PC-9 (cell line): ENCODE results near the gene ITPKA. TPM values are rescaled to one million over a fixed set of nuclear protein-coding genes. Genes with fewer than 3 reads are reported as not detected.

ENCODE experiments used
- BruUV-seq: library from RNA; stranded (reverse); fragments of 400-500 nt; replicated peaks from 2 replicates; lab custom pipeline; 2021; lab: Mats Ljungman, UMichigan
- CTCF ChIA-PET: fragments of 300-600 bp; sonication (Branson Sonifier 250); formaldehyde crosslinking; loops from one replicate; lab custom pipeline; 2022; ENCODE audit warnings: antibody characterized with exemption; lab: Charles Lee
- POLR2A ChIA-PET: fragments of 300-600 bp; sonication (Branson Sonifier 250); formaldehyde crosslinking; loops from one replicate; lab custom pipeline; 2022; ENCODE audit warnings: antibody characterized with exemption; ENCODE audit not compliant: unreplicated experiment; lab: Charles Lee
- DNase-seq, 2 experiments: peaks; one replicate each; pipeline versions ENCODE4 v3.0.0 to v3.0.0-alpha.2; 2015 to 2022; ENCODE audit warnings: mixed read lengths in 1 of 2
- H2AFZ ChIP-seq: fragments of 200-600 bp; sonication (generic); 2 replicates; pipeline ENCODE4 v1.8.1; 2017; ENCODE audit warnings: antibody characterized with exemption
- H3F3A ChIP-seq: fragments of 200-600 bp; sonication (generic); 2 replicates; pipeline ENCODE4 v1.8.1; 2017; ENCODE audit warnings: antibody characterized with exemption, mild to moderate bottlenecking, low read depth; ENCODE audit not compliant: insufficient read depth
- H3K27ac ChIP-seq: fragments of 200-600 bp; sonication (generic); 2 replicates; pipeline ENCODE4 v1.6.1; 2016; ENCODE audit warnings: mixed run types
- H3K27me3 ChIP-seq: fragments of 200-600 bp; sonication (generic); 2 replicates; pipeline ENCODE4 v1.6.1; 2016; ENCODE audit warnings: low read depth, mixed run types; ENCODE audit not compliant: insufficient read depth
- H3K36me3 ChIP-seq: fragments of 200-600 bp; sonication (generic); 2 replicates; pipeline ENCODE4 v1.6.1; 2016; ENCODE audit warnings: low read depth, mixed run types
- H3K4me1 ChIP-seq: fragments of 200-600 bp; sonication (generic); replicated peaks from 2 replicates; pipeline ENCODE4 v1.6.1; 2016; ENCODE audit warnings: mixed run types; ENCODE audit not compliant: insufficient read depth
- H3K4me2 ChIP-seq: fragments of 200-600 bp; sonication (generic); 2 replicates; pipeline ENCODE4 v1.6.1; 2017; ENCODE audit warnings: mixed run types
- H3K4me3 ChIP-seq: fragments of 200-600 bp; sonication (generic); 2 replicates; pipeline ENCODE4 v1.6.1; 2016; ENCODE audit warnings: mixed run types
- H3K79me2 ChIP-seq: fragments of 200-600 bp; sonication (generic); 2 replicates; pipeline ENCODE4 v1.6.1; 2017; ENCODE audit warnings: low read depth, mixed run types
- H3K9me2 ChIP-seq: fragments of 200-600 bp; sonication (generic); 2 replicates; pipeline ENCODE4 v1.8.1; 2017; ENCODE audit warnings: mild to moderate bottlenecking; ENCODE audit not compliant: insufficient read depth
- H3K9me3 ChIP-seq: fragments of 200-600 bp; sonication (generic); 2 replicates; pipeline ENCODE4 v1.8.1; 2016; ENCODE audit warnings: low read depth; ENCODE audit not compliant: insufficient read depth
- H4K20me1 ChIP-seq: fragments of 200-600 bp; sonication (generic); 2 replicates; pipeline ENCODE4 v1.8.1; 2017; ENCODE audit not compliant: insufficient read depth
- CTCF ChIP-seq: fragments of 200-600 bp; sonication (generic); conservative IDR thresholded peaks from 2 replicates; pipeline ENCODE4 v1.6.1; 2017; ENCODE audit warnings: mixed run types, antibody characterized with exemption, mild to moderate bottlenecking, moderate library complexity
- EZH2 ChIP-seq: fragments of 200-600 bp; sonication (generic); IDR thresholded peaks from 2 replicates; pipeline ENCODE4 v1.8.0; 2017; ENCODE audit warnings: antibody characterized with exemption, low read depth
- intact Hi-C: fragments of 100-400 bp; cut with micrococcal nuclease; formaldehyde crosslinking; loops from one replicate; pipeline ENCODE4 v1.10.0; 2022; ENCODE audit not compliant: unreplicated experiment
- total RNA-seq: library from RNA; stranded (reverse); gene quantifications from 2 replicates; pipeline ENCODE4 v1.2.3, GENCODE V29; 2021

The ITPKA gene
- total RNA-seq, 1 experiment from 2014 or later = 5.3 TPM

GRCh38 chr15:41517895-41518449 lies 24.3 kb downstream of the ITPKA start:
- CTCF ChIA-PET = no interaction called here
- no peaks in the 10 kb centered on the region for H3K36me3 ChIP-seq
- H3K9me3 ChIP-seq = no peaks in the 10 kb centered on the region
- no peaks in the 10 kb centered on the region for H3K27me3 ChIP-seq
- H3K4me1 ChIP-seq = no peaks in the 10 kb centered on the region
- no peak overlapping the region for H3K4me3 ChIP-seq
- H3K27ac ChIP-seq = no peak overlapping the region
- no peak for DNase-seq
- POLR2A ChIA-PET = interaction anchor here (0.6 kb wide), 1 partner anchor 75 kb away, joined by 5 read pairs; no protein-coding TSS in a partner anchor
- TF ChIP-seq EZH2 = no peak
- no peak for TF ChIP-seq CTCF
- no peaks in the 10 kb centered on the region for H3K79me2 ChIP-seq
- H3F3A ChIP-seq = no peaks in the 10 kb centered on the region
- no TSS peak for BruUV-seq
- H3K9me2 ChIP-seq = no peaks in the 10 kb centered on the region
- H4K20me1 ChIP-seq = no peaks in the 10 kb centered on the region
- no peak overlapping the region for H3K4me2 ChIP-seq
- intact Hi-C loops = no loop called here
- no peak overlapping the region for H2AFZ ChIP-seq

- no peak for TF ChIP-seq CTCF
- no peak for TF ChIP-seq EZH2
- H2AFZ ChIP-seq = no peak overlapping the region
- no peaks in the 10 kb centered on the region for H3K79me2 ChIP-seq
- H3K27ac ChIP-seq = no peak overlapping the region
- H3K4me2 ChIP-seq = no peak overlapping the region
- no peaks in the 10 kb centered on the region for H3K9me2 ChIP-seq
- no peaks in the 10 kb centered on the region for H3F3A ChIP-seq
- H3K4me1 ChIP-seq = no peaks in the 10 kb centered on the region
- H3K27me3 ChIP-seq = no peaks in the 10 kb centered on the region
- H4K20me1 ChIP-seq = no peaks in the 10 kb centered on the region
- CTCF ChIA-PET = no interaction called here
- DNase-seq = no peak
- H3K36me3 ChIP-seq = no peaks in the 10 kb centered on the region
- H3K9me3 ChIP-seq = no peaks in the 10 kb centered on the region
- no TSS peak for BruUV-seq
- H3K4me3 ChIP-seq = no peak overlapping the region
- intact Hi-C loops = no loop called here
- POLR2A ChIA-PET = no interaction called here
Observed at GRCh38 chr15:41520636-41521035, 27.0 kb downstream of the ITPKA start.

- intact Hi-C loops = no loop called here
Observed at GRCh38 chr15:41521614-41522013, 27.9 kb downstream of the ITPKA start.

More at GRCh38 chr15:41521614-41522013, 27.9 kb downstream of the ITPKA start:
- DNase-seq = no peak
- no peaks in the 10 kb centered on the region for H4K20me1 ChIP-seq
- ChIA-PET POLR2A (no interaction called here), CTCF (no interaction called here)
- no peaks in the 10 kb centered on the region for H3K9me2 ChIP-seq
- no peaks in the 10 kb centered on the region for H3K4me1 ChIP-seq
- no peaks in the 10 kb centered on the region for H3K27me3 ChIP-seq
- no peak overlapping the region for H3K4me3 ChIP-seq
- H3K79me2 ChIP-seq = no peaks in the 10 kb centered on the region
- TF ChIP-seq CTCF (no peak), EZH2 (no peak)
- H3K27ac ChIP-seq = no peak overlapping the region
- no peak overlapping the region for H3K4me2 ChIP-seq
- peaks cover 2% of the 10 kb centered on the region; the same call in 1 of the 2 replicates for H3K36me3 ChIP-seq
- H3K9me3 ChIP-seq = no peaks in the 10 kb centered on the region
- H2AFZ ChIP-seq = no peak overlapping the region
- no peaks in the 10 kb centered on the region for H3F3A ChIP-seq
- BruUV-seq = no TSS peak
